Endodermal cell (in vitro differentiated cells): ENCODE data around the gene SORCS2. TPM values are rescaled to one million over a fixed set of nuclear protein-coding genes. Genes with fewer than 3 reads are reported as not detected.

Experiments used
- DNase-seq: peaks from one replicate; pipeline ENCODE4 v3.0.0-alpha.2; 2017
- H3K27ac ChIP-seq: 2 replicates; pipeline ENCODE4 v1.5.1; 2013; ENCODE audit warnings: mild to moderate bottlenecking, low read depth, low read length, moderate library complexity
- H3K27me3 ChIP-seq: 2 replicates; pipeline ENCODE4 v1.6.1; 2013; ENCODE audit warnings: mild to moderate bottlenecking, low read length, moderate library complexity; ENCODE audit not compliant: insufficient read depth, control insufficient read depth, poor library complexity, severe bottlenecking
- H3K36me3 ChIP-seq: 2 replicates; pipeline ENCODE4 v1.7.0; 2013; ENCODE audit warnings: mild to moderate bottlenecking, low read length, moderate library complexity; ENCODE audit not compliant: control insufficient read depth, insufficient read depth
- H3K4me1 ChIP-seq: one replicate; pipeline ENCODE4 v1.7.0; 2013; ENCODE audit warnings: low read length; ENCODE audit not compliant: control insufficient read depth, insufficient read depth
- H3K4me3 ChIP-seq: 2 replicates; pipeline ENCODE4 v1.5.1; 2013; ENCODE audit warnings: mild to moderate bottlenecking, low read length, moderate library complexity
- H3K9ac ChIP-seq: 2 replicates; pipeline ENCODE4 v1.6.1; 2013; ENCODE audit warnings: mild to moderate bottlenecking, low read length, moderate library complexity; ENCODE audit not compliant: poor library complexity, severe bottlenecking; ENCODE audit errors: extremely low read depth
- H3K9me3 ChIP-seq: 2 replicates; pipeline ENCODE4 v1.6.1; 2013; ENCODE audit warnings: mild to moderate bottlenecking, low read length, moderate library complexity; ENCODE audit not compliant: control insufficient read depth
- H3K27ac Mint-ChIP-seq: 2 replicates; pipeline ENCODE4 v1.8.0; 2020; ENCODE audit warnings: mixed read lengths
- H3K27me3 Mint-ChIP-seq: 2 replicates; pipeline ENCODE4 v1.8.0; 2021; ENCODE audit warnings: mild to moderate bottlenecking, mixed read lengths; ENCODE audit not compliant: insufficient read depth
- H3K36me3 Mint-ChIP-seq: 2 replicates; pipeline ENCODE4 v1.8.0; 2020; ENCODE audit warnings: low read depth, mixed read lengths
- H3K4me1 Mint-ChIP-seq: 2 replicates; pipeline ENCODE4 v1.8.0; 2020; ENCODE audit warnings: mixed read lengths
- H3K4me3 Mint-ChIP-seq: 2 replicates; pipeline ENCODE4 v1.8.0; 2020; ENCODE audit warnings: mild to moderate bottlenecking, moderate library complexity, mixed read lengths
- H3K9me3 Mint-ChIP-seq: 2 replicates; pipeline ENCODE4 v1.8.0; 2020; ENCODE audit warnings: mild to moderate bottlenecking, mixed read lengths
- WGBS, 2 experiments: methylation state at CpG; one replicate each; pipeline versions ENCODE4 v1.1.5 to v1.1.7; 2013; ENCODE audit warnings: missing lambda C conversion rate in 2 of 2, mixed read lengths in 1 of 2; ENCODE audit not compliant: insufficient coverage in 1 of 2, insufficient read length in 1 of 2; 5-methylcytosine and 5-hydroxymethylcytosine counted together
- total RNA-seq, 2 donors: library from RNA; stranded (reverse); fragmentation: NEBNext Ultra II Directional in 1 of 2; extraction: Animal tissue kit (Norgen Biotek cat#: 25700) in 1 of 2; gene quantifications; 2 replicates in 1 of 2; 3 replicates in 1 of 2; pipeline ENCODE4 v1.2.1, GENCODE V29; 2021
- TF ChIP-seq, protein P1 (sequence below): fragments of 200-600 bp; sonication (generic); conservative IDR thresholded peaks from 2 replicates; pipeline ENCODE4 v1.5.0; 2021; ENCODE audit warnings: antibody characterized with exemption, mild to moderate bottlenecking

SORCS2 gene
- total RNA-seq, 2 donors from 2014 or later, result 1.4 to 1.9 TPM

DNA sequence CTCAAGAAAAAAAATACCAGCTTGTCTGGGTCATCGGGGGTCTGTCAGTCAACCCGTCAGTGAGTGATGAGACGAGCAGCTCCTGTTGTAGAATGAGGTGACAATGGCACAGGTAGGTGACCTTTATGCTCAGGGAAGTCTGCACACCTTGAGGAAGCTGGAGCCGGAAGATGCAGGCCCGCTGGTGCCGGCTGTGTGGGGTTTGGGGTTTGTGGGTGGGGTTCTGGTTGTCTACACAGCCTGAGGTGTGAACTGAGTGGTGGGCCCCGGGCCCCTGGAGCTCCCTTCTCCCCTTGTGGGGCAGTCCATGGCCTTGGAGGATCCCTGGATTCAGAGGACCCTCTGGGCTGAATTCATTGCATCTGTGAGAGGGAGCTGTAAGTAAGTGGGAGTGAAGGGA, 75.5 kb downstream of the SORCS2 start:
- H3K9ac ChIP-seq, result no peak overlapping the region
- WGBS, 2 experiments, result 89 to 92% methylated on average over 3 to 7 of the region's 7 CpGs
- no peak for DNase-seq
- TF ChIP-seq, protein P1, sequence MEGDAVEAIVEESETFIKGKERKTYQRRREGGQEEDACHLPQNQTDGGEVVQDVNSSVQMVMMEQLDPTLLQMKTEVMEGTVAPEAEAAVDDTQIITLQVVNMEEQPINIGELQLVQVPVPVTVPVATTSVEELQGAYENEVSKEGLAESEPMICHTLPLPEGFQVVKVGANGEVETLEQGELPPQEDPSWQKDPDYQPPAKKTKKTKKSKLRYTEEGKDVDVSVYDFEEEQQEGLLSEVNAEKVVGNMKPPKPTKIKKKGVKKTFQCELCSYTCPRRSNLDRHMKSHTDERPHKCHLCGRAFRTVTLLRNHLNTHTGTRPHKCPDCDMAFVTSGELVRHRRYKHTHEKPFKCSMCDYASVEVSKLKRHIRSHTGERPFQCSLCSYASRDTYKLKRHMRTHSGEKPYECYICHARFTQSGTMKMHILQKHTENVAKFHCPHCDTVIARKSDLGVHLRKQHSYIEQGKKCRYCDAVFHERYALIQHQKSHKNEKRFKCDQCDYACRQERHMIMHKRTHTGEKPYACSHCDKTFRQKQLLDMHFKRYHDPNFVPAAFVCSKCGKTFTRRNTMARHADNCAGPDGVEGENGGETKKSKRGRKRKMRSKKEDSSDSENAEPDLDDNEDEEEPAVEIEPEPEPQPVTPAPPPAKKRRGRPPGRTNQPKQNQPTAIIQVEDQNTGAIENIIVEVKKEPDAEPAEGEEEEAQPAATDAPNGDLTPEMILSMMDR, result no peak
- no peaks in the 10 kb centered on the region for H3K27me3 ChIP-seq
- H3K9me3 ChIP-seq, result no peaks in the 10 kb centered on the region
- H3K4me1 Mint-ChIP-seq, result no peaks in the 10 kb centered on the region
- no peak overlapping the region for H3K4me3 Mint-ChIP-seq
- H3K9me3 Mint-ChIP-seq, result no peaks in the 10 kb centered on the region
- H3K27ac Mint-ChIP-seq, result no peak overlapping the region
- H3K27ac ChIP-seq, result no peak overlapping the region
- H3K4me1 ChIP-seq, result no peaks in the 10 kb centered on the region
- no peaks in the 10 kb centered on the region for H3K36me3 Mint-ChIP-seq
- no peaks in the 10 kb centered on the region for H3K27me3 Mint-ChIP-seq
- no peak overlapping the region for H3K4me3 ChIP-seq
- H3K36me3 ChIP-seq, result no peaks in the 10 kb centered on the region

DNA sequence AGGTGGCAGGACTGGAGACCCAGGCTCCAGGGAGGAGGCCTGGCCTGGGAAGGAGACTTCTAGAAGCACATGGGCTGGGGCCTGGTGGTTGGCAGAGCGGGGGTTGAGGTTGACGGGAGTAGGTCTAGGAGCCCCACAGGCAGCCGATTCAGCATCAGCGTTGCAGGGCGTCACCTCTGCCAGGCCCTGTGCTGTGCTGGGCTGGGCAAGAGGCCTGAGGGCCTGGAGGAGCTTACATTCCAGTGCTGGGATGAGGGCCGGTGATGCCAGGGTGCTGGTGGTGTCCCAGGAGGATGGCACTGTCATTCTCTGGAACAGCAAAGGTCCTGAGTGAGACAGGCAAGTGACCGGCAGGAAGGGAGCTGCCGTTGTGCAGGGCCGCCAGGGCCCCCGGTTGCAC, 76.6 kb downstream of the SORCS2 start:
- Mint-ChIP-seq H3K4me3 (no peak overlapping the region), H3K27ac (no peak overlapping the region)

DNA sequence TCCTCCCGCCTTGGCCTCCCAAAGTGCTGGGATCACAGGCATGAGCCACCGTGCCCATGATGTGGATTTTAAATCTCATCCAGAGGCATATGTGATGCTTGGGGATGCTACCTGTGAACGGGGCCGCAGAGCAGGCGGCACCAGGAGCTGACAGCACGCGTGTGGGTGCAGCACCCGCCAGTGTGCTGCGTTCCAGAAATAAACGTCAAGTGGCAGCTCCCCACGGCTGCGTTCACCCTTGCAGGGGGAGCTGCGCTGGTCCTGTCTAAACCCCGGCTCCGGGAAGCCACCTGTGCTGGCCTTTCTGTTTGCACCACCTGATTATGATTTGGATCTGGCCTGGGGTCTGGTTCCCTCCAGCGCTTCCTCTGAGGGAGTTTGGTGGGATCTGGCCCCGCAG, 77.8 kb downstream of the SORCS2 start:
- H3K9ac ChIP-seq, result no peak overlapping the region
- no peaks in the 10 kb centered on the region for H3K4me1 ChIP-seq
- H3K36me3 Mint-ChIP-seq, result no peaks in the 10 kb centered on the region
- 94 to 98% methylated on average over 14 to 16 of the region's 17 CpGs for WGBS, 2 experiments
- H3K9me3 Mint-ChIP-seq, result no peaks in the 10 kb centered on the region
- H3K27ac ChIP-seq, result no peak overlapping the region
- H3K27me3 ChIP-seq, result no peaks in the 10 kb centered on the region
- DNase-seq, result no peak
- H3K27me3 Mint-ChIP-seq, result peaks cover 2% of the 10 kb centered on the region
- H3K36me3 ChIP-seq, result no peaks in the 10 kb centered on the region
- H3K4me3 Mint-ChIP-seq, result no peak overlapping the region
- no peaks in the 10 kb centered on the region for H3K9me3 ChIP-seq
- H3K27ac Mint-ChIP-seq, result no peak overlapping the region
- TF ChIP-seq, protein P1, result no peak
- H3K4me1 Mint-ChIP-seq, result no peaks in the 10 kb centered on the region
- no peak overlapping the region for H3K4me3 ChIP-seq

More for the DNA sequence above, 76.6 kb downstream of the SORCS2 start:
- no peaks in the 10 kb centered on the region for H3K4me1 Mint-ChIP-seq
- H3K9me3 Mint-ChIP-seq, result no peaks in the 10 kb centered on the region
- no peak for DNase-seq
- Histone ChIP-seq H3K9ac (no peak overlapping the region), H3K36me3 (no peaks in the 10 kb centered on the region), H3K27me3 (no peaks in the 10 kb centered on the region), H3K9me3 (no peaks in the 10 kb centered on the region), H3K27ac (no peak overlapping the region), H3K4me3 (no peak overlapping the region), H3K4me1 (no peaks in the 10 kb centered on the region)
- WGBS, 2 experiments, result 93 to 99% methylated on average over 10 of the region's 10 CpGs
- TF ChIP-seq, protein P1, result no peak
- H3K27me3 Mint-ChIP-seq, result peaks cover 2% of the 10 kb centered on the region
- H3K36me3 Mint-ChIP-seq, result no peaks in the 10 kb centered on the region
